Measurements from ENCODE around the gene TOP3B.

TOP3B gene

GRCh38 chr22:22002526-22003055 is 20.0 kb upstream of the TOP3B start:
- in situ Hi-C loops (cut with MboI; ENCODE audit: low pct_unique_long_range_greater_than_20kb, low sequenced_read_pairs, unreplicated experiment), result no loop called here
- no peak for DNase-seq (ENCODE audit: low spot score)
- no peak for TF ChIP-seq CTCF (IDR thresholded peaks at IDR 0.05; ENCODE audit: extremely low read depth, insufficient read depth, missing control alignments)

- no peak for TF ChIP-seq CTCF (IDR thresholded peaks at IDR 0.05; ENCODE audit: extremely low read depth, insufficient read depth, missing control alignments)
- DNase-seq (ENCODE audit: low spot score), result no peak
- in situ Hi-C loops (cut with MboI; ENCODE audit: low pct_unique_long_range_greater_than_20kb, low sequenced_read_pairs, unreplicated experiment), result no loop called here
Measured at GRCh38 chr22:22001664-22002525, 19.3 kb upstream of the TOP3B start.

- TF ChIP-seq CTCF (IDR thresholded peaks at IDR 0.05; ENCODE audit: extremely low read depth, insufficient read depth, missing control alignments), result no peak
- in situ Hi-C loops (cut with MboI; ENCODE audit: low pct_unique_long_range_greater_than_20kb, low sequenced_read_pairs, unreplicated experiment), result no loop called here
- no peak for DNase-seq (ENCODE audit: low spot score)
Measured at GRCh38 chr22:21998595-21999247, 16.1 kb upstream of the TOP3B start.

- TF ChIP-seq CTCF (IDR thresholded peaks at IDR 0.05; ENCODE audit: extremely low read depth, insufficient read depth, missing control alignments), result no peak
- no peak for DNase-seq (ENCODE audit: low spot score)
- in situ Hi-C loops (cut with MboI; ENCODE audit: low pct_unique_long_range_greater_than_20kb, low sequenced_read_pairs, unreplicated experiment), result no loop called here
Measured at GRCh38 chr22:21996175-21996720, 13.7 kb upstream of the TOP3B start.

GRCh38 chr22:21995660-21996059 is 13.1 kb upstream of the TOP3B start:
- no peak for DNase-seq (ENCODE audit: low spot score)

More at GRCh38 chr22:21995660-21996059, 13.1 kb upstream of the TOP3B start:
- no peak for TF ChIP-seq CTCF (IDR thresholded peaks at IDR 0.05; ENCODE audit: extremely low read depth, insufficient read depth, missing control alignments)
- in situ Hi-C loops (cut with MboI; ENCODE audit: low pct_unique_long_range_greater_than_20kb, low sequenced_read_pairs, unreplicated experiment), result no loop called here

Data from GM13977 (cell line).